ENCODE data around the gene OR7G2.
"Not testable (repeated sequence)": the region's sequence is repeated elsewhere in the genome, so short reads cannot be mapped to it uniquely, and the experiment has no call there.

The OR7G2 gene

DNA sequence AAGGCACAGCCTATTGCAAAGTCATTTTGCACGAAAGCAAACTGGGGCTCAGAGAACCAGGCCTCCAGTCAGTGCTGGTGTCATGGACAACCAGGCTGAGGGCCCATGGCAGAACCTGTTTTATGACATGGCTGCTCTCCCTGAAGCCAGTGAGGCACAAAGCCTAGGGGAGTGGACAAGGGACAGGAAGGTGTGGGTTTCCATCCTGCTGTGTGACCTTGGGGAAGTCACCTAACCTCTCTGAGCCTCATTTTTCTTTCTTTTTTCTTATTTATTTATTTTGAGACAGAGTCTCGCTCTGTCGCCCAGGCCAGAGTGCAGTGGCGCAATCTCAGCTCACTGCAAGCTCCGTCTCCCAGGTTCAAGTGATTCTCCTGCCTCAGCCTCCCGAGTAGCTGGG is 35.6 kb downstream of the OR7G2 start:
- DNase-seq, result not testable (repeated sequence)

DNA sequence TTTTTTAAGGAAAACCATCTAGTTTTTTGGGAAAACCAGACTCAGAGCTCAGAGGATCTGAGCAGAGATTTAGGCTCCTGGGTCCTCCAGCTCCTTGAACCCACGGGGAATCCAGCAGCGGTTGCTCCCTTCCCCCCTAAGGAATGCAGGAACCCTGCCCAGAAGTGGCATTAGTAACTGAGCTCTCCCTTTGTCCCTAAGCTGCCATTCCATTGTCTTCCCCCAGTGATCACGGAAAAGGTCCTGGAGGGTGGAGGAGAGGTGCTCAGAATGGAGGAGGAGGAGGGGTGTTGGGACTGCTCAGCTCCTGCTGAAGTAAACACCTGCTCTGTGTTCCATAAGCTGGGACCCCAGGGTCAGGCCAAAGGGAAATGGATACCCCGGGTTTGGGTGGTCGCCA is 37.2 kb downstream of the OR7G2 start:
- no peak for DNase-seq

DNA sequence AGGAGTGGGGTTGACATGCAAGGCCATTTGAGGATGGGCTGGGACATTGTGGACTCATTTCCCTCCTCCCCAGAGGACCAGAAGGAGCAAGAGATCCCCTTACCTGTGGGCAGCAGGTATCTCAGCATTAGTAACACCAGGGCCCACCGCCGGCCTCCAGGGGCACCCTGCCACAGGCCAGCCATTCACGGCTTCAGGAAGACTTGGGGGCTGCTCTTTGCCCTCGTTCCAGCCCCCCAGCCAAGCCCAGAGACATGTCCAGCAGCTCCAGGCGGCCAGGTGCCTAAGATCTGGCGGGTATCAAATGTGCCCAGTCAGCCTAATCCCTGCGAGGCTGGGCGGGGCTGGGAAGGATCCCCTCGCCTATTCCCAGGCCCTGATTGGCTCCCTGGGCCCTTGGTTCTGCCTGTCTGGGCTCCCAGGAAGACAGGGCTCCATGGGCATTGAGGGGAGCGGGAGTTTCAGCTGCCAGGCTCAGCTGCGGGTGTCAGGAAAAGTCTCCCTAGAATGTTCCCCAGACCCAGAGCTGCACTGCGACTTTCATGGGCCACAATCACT is 41.7 kb downstream of the OR7G2 start:
- DNase-seq, result no peak

GRCh38 chr19:9061879-9062278 is 45.4 kb downstream of the OR7G2 start:
- no peak for DNase-seq

- DNase-seq, result no peak
These were observed 46.5 kb downstream of the OR7G2 start for GRCh38 chr19:9060564-9061340.

DNA sequence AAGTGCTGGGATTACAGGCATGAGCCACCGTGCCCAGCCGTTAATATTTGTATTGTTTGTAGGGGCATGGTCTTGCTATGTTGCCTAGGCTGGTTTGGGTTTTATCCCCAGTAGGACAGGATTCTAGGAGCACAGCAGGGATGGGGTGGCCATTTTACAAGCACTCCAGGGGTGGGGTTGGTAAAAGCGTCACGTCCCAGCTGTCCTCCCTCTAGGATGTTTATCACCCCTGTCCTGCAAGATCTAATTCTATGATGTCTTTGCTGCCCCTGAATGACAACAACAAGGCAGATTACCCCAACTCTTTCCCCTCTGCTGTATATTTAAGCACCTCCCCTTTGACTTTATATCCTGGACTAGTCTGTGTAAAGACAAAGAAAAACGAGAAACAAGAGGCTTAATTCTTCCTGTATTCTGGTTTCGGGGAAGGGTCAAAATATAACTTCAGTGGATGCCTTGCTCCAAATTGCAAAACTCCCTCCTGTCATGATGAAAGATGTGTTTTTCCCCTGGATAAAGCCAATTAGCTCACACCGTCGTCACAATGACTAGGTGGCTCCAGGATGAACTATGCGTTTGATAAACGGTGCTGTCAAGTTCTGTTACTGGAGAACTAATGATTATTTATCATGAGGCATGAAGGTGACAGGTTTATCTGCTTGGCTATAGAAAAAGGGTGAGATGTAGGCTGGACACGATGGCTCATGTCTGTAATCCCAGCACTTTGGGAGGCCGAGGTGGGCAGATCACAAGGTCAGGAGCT is 48.2 kb downstream of the OR7G2 start:
- DNase-seq, result no peak

GRCh38 chr19:9057505-9058258 is 49.6 kb downstream of the OR7G2 start:
- no peak for DNase-seq

DNA sequence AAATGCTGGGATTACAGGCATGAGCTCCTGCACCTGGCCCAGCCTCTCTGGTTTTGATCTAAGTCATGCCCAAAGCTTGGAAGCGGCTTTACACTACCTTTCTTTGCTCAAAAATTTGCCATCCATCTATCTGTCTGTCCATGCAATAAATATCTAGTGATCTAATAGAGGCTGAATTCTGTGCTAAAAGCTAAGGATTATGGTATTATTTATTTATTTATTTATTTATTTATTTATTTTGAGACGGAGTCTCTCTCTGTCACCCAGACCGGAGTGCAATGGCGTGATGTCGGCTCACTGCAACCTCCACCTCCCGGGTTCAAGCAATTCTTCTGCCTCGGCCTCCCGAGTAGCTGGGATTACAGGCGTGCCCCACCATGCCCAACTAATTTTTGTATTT is 51.1 kb downstream of the OR7G2 start:
- not testable (repeated sequence) for DNase-seq

- no peak for DNase-seq
These were observed 52.5 kb downstream of the OR7G2 start for GRCh38 chr19:9054765-9055164.

- DNase-seq, result no peak
These were observed 53.1 kb downstream of the OR7G2 start for GRCh38 chr19:9054207-9054606.

- not testable (repeated sequence) for DNase-seq
These were observed 53.6 kb downstream of the OR7G2 start for GRCh38 chr19:9053674-9054073.

DNA sequence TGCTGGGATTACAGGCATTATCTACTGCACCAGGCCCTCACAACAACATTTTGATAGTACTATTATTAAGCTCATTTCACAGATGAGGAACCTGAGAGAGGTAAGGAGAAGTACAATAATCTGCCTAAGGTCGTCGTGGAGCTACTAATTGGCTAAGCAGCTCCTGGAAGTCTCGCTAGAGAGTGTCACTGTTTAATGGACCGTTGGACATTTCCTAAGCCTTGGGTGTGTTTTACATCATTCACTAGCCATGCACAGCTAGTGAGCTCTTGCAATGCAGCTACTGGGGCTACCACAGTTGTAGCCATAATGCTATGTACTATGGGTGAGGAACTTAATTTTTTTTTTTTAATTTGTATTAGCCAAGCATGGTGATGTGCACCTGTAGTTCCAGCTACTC is 54.4 kb downstream of the OR7G2 start:
- no peak for DNase-seq

Measured in stimulated activated CD8-positive, alpha-beta memory T cell treated with anti-CD3 and anti-CD28 coated beads, Interleukin-4, amount 100 ng/mL, for 48 hours (primary cell).